Ovary (tissue), 10 donors: ENCODE measurements around the gene HSD11B2. TPM values are rescaled to one million over a fixed set of nuclear protein-coding genes. Genes with fewer than 3 reads are reported as not detected.
A peak's percentile ranks its signal among the peaks of the same experiment; 100 is the strongest.

Experiments used
- DNase-seq, 5 donors: peaks; one replicate each; pipeline ENCODE4 v3.0.0-alpha.2; 2019 to 2020
- H3K27ac ChIP-seq, 2 donors: fragments of 200-600 bp; one replicate each; pipeline versions ENCODE4 v1.5.1 to v1.8.0; 2019 to 2022
- H3K27me3 ChIP-seq: fragments of 200-600 bp; one replicate; pipeline ENCODE4 v1.8.0; 2022
- H3K36me3 ChIP-seq: fragments of 200-600 bp; sonication (generic); one replicate; pipeline ENCODE4 v1.5.1; 2019
- H3K4me1 ChIP-seq: one replicate; pipeline ENCODE4 v1.8.1; 2013; ENCODE audit warnings: mild to moderate bottlenecking, moderate library complexity; ENCODE audit not compliant: insufficient read depth
- H3K4me3 ChIP-seq: fragments of 200-600 bp; sonication (generic); one replicate; pipeline ENCODE4 v1.5.1; 2017
- H3K9me3 ChIP-seq, 2 donors: fragments of 200-600 bp in 1 of 2; sonication (generic) in 1 of 2; one replicate each; pipeline versions ENCODE4 v1.5.1 to v1.8.1; 2013 to 2019; ENCODE audit warnings: mild to moderate bottlenecking in 1 of 2, moderate library complexity in 1 of 2
- EP300 ChIP-seq: sonication (generic); formaldehyde crosslinking; IDR thresholded peaks from one replicate; pipeline ENCODE4 v1.6.1; 2017; ENCODE audit warnings: antibody characterized with exemption
- POLR2A ChIP-seq: fragments of 450-650 bp; IDR thresholded peaks from one replicate; pipeline ENCODE4 v1.6.1; 2017; ENCODE audit warnings: antibody characterized with exemption, mild to moderate bottlenecking, moderate library complexity
- WGBS, 3 donors: extraction: QIAGEN DNeasy Blood & Tissue Kit in 1 of 3; methylation state at CpG; one replicate each; pipeline versions ENCODE4 v1.1.5 to v1.1.7; 2013 to 2017; 5-methylcytosine and 5-hydroxymethylcytosine counted together
- intact Hi-C, 4 donors: fragments of 100-400 bp; cut with DNase I; formaldehyde crosslinking; loops; one replicate each; pipeline versions ENCODE4 v1.11.0 to v1.15.1; 2022 to 2023
- long read RNA-seq, 3 donors: library from polyadenylated mRNA in 2 of 3; unstranded in 2 of 3; transcript quantifications; one replicate each; pipeline ENCODE4 v2.0.0 and lab custom pipeline, GENCODE V29; 2021 to 2026
- polyA plus RNA-seq, 2 donors: library from polyadenylated mRNA; stranded (reverse); fragments of 200-250 nt in 1 of 2; fragments of 350-450 nt in 1 of 2; fragmentation: Illumina TruSeq in 1 of 2; extraction: RNeasy Lipid Tissue Mini Kit (QIAGEN cat#74804) in 1 of 2; gene quantifications; one replicate each; pipeline ENCODE4 v1.2.3, GENCODE V29; 2013 to 2014
- total RNA-seq, 7 donors: library from RNA; depleted of rRNA in 2 of 7; stranded (reverse); fragments of >200 nt in 2 of 7; fragmentation: NEBNext Ultra II Directional in 3 of 7; extraction: Animal tissue kit (Norgen Biotek cat#: 25700) in 3 of 7; gene quantifications; one replicate each; pipeline versions ENCODE4 v1.1.0 to v1.2.4, GENCODE V29; 2016 to 2023
- TF ChIP-seq, protein P1 (sequence below), 3 donors: fragments of 450-650 bp in 2 of 3; fragments of 200-600 bp in 1 of 3; IDR thresholded peaks; one replicate each; pipeline versions ENCODE4 v1.5.1 to v1.8.0; 2016 to 2022; ENCODE audit warnings: antibody characterized with exemption in 3 of 3, mild to moderate bottlenecking in 1 of 3
- donor health status: DM: no; HTN: no; CAD: no; lungs with moderate emphysema.
- donor health status: DM: no; HTN: no; CAD: no.
- donor health status: Bipolar disorder and iron deficiency.
- donor health status: DM: yes; HTN: yes; CAD: no.
- donor health status: DM: no; HTN: no; CAD: no.
- donor health status: DM: yes; HTN: yes; CAD: no.

Gene HSD11B2
- total RNA-seq (10 to 100 TPM in 5 of 7 donors, 1 to 10 TPM in 2; 1.3 to 26.3 (median 17.1) TPM), polyA plus RNA-seq (1 to 10 TPM; 4.6 to 5.1 TPM)
- long read RNA-seq, donor 1, partial matches to known transcripts = 3 of 10 reads
- long read RNA-seq, donor 1, other reads (novel, unspliced or antisense) = 7 of 10 reads
- long read RNA-seq, donor 2, partial matches to known transcripts = 0 of 1 reads
- long read RNA-seq, donor 2, other reads (novel, unspliced or antisense) = 0 of 1 reads
- long read RNA-seq, donor 3, transcript HSD11B2-201 (5 exons, 1,900 nt) = major isoform, 31 of 42 reads
- long read RNA-seq, donor 3, partial matches to known transcripts = 3 of 42 reads
- long read RNA-seq, donor 3, other reads (novel, unspliced or antisense) = 8 of 42 reads

- H3K9me3 ChIP-seq = no peaks in the 10 kb centered on the region
- peak within 1 kb of the TSS; percentile 47 for H3K4me3 ChIP-seq
- H3K36me3 ChIP-seq = no peaks in the 10 kb centered on the region
- peak; percentile 58 to 77 (median 63) for DNase-seq
- H3K27ac ChIP-seq = peak within 1 kb of the TSS; percentile 32 to 57
- peaks cover 4% of the 10 kb centered on the region for H3K4me1 ChIP-seq
- no peaks in the 10 kb centered on the region for H3K27me3 ChIP-seq
- intact Hi-C loops = no loop called here
- 1 to 3% (median 2%) methylated on average over 50 to 87 of the region's 87 CpGs for WGBS, 3 donors
- TF ChIP-seq, protein P1, sequence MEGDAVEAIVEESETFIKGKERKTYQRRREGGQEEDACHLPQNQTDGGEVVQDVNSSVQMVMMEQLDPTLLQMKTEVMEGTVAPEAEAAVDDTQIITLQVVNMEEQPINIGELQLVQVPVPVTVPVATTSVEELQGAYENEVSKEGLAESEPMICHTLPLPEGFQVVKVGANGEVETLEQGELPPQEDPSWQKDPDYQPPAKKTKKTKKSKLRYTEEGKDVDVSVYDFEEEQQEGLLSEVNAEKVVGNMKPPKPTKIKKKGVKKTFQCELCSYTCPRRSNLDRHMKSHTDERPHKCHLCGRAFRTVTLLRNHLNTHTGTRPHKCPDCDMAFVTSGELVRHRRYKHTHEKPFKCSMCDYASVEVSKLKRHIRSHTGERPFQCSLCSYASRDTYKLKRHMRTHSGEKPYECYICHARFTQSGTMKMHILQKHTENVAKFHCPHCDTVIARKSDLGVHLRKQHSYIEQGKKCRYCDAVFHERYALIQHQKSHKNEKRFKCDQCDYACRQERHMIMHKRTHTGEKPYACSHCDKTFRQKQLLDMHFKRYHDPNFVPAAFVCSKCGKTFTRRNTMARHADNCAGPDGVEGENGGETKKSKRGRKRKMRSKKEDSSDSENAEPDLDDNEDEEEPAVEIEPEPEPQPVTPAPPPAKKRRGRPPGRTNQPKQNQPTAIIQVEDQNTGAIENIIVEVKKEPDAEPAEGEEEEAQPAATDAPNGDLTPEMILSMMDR (IDR thresholded peaks at IDR 0.05) = peak in 1 of 3 donors; percentile 25
- TF ChIP-seq EP300 = no peak
Measured at GRCh38 chr16:67430977-67431774, at the start of gene HSD11B2. HSD11B2 (plus strand) TSS chr16:67431121; CDS start chr16:67431249, 128 bp downstream.

- intact Hi-C loops = no loop called here
- H3K27ac ChIP-seq = no peak overlapping the region
- H3K27me3 ChIP-seq = no peaks in the 10 kb centered on the region
- no peaks in the 10 kb centered on the region for H3K4me1 ChIP-seq
- no peaks in the 10 kb centered on the region for H3K9me3 ChIP-seq
- H3K36me3 ChIP-seq = no peaks in the 10 kb centered on the region
- TF ChIP-seq EP300 = no peak
- no peak for TF ChIP-seq POLR2A
- TF ChIP-seq, protein P1 (IDR thresholded peaks at IDR 0.05) = no peak
- H3K4me3 ChIP-seq = no peak overlapping the region
- 50 to 91% (median 60%) methylated on average over 3 of the region's 3 CpGs for WGBS, 3 donors
- DNase-seq = no peak
Measured at GRCh38 chr16:67383284-67383683, 47.6 kb upstream of the HSD11B2 start.

DNA sequence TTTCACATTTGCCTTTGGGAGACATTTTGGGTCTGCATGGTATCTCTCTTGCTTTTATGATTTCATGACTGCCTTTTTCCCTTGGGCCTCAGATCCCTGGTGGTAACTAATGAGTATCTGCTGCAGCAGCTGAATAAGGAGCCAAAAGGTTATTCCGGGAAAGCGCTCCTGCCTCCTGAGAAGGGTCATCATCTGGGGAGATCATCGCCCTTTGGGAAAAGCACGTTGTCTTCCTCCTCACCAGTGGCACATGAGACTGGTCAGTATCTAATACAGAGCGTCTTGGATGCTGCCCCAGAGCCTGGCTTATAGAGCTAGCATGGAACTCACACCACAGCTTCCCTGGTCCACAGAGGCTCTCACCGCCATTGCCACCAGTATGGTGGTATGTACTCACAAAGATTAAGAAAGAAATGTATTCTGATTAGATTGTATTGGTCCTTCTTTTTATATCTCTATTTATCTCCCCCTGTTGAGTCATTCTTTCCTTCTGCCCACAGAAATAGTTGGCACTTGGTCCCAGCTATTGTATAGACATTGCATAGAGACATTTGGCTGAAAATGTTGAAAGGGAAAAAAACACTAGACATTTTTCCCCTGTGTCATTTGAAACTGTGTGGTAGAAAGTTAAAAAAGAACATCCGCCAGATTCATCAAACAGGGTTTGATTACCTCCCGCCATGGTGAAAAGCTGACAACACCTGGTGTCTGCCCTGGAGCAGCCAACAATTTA, 46.0 kb upstream of the HSD11B2 start:
- H3K27me3 ChIP-seq = no peaks in the 10 kb centered on the region
- 80 to 86% (median 83%) methylated on average over 8 of the region's 8 CpGs for WGBS, 3 donors
- DNase-seq = no peak
- H3K36me3 ChIP-seq = no peaks in the 10 kb centered on the region
- no peaks in the 10 kb centered on the region for H3K9me3 ChIP-seq
- H3K4me3 ChIP-seq = no peak overlapping the region
- H3K27ac ChIP-seq = no peak overlapping the region
- TF ChIP-seq, protein P1 (IDR thresholded peaks at IDR 0.05) = no peak
- intact Hi-C loops = no loop called here
- H3K4me1 ChIP-seq = no peaks in the 10 kb centered on the region

GRCh38 chr16:67386861-67387455, 44.0 kb upstream of the HSD11B2 start:
- Histone ChIP-seq H3K4me1 (no peaks in the 10 kb centered on the region), H3K4me3 (no peak overlapping the region), H3K27ac (no peak overlapping the region), H3K9me3 (no peaks in the 10 kb centered on the region), H3K36me3 (no peaks in the 10 kb centered on the region), H3K27me3 (no peaks in the 10 kb centered on the region)
- TF ChIP-seq, protein P1 (IDR thresholded peaks at IDR 0.05) = no peak
- TF ChIP-seq POLR2A = no peak
- no peak for DNase-seq
- intact Hi-C loops = no loop called here
- 93 to 97% (median 96%) methylated on average over 5 of the region's 5 CpGs for WGBS, 3 donors
